ENCODE results near the gene CMA1. TPM values are rescaled to one million over a fixed set of nuclear protein-coding genes. Genes with fewer than 3 reads are reported as not detected.

CMA1 gene
- total and polyA plus RNA-seq, 2 of the 8 experiments (the other 6 are each of a cell fraction or from before 2014, with no cell fraction given) = not detected

- no peak overlapping the region for H3K27ac ChIP-seq (ENCODE audit: low read depth, low read length)
- H2BK20ac ChIP-seq (ENCODE audit: low read length) = no peak overlapping the region
- FAIRE-seq = no peak
- no peaks in the 10 kb centered on the region for H3K36me3 ChIP-seq (ENCODE audit: control insufficient read depth in 2 of 4, insufficient read depth in 4 of 4, low read length in 3 of 4)
- no peak overlapping the region for H3K4me3 ChIP-seq (ENCODE audit: extremely low read depth in 1 of 4, insufficient read depth in 2 of 4, low read depth in 3 of 4, low read length in 4 of 4)
- peaks cover 6% of the 10 kb centered on the region in 2 experiments; a peak in 2 of 4 replicates for H3K9me3 ChIP-seq (ENCODE audit: insufficient read depth in 2 of 2, low read depth in 1 of 2, low read length in 1 of 2)
- H3K27me3 ChIP-seq (replicated peaks in 1 of 4; ENCODE audit: control insufficient read depth in 3 of 4, extremely low read depth in 1 of 4, insufficient read depth in 3 of 4, low read length in 3 of 4) = no peaks in the 10 kb centered on the region
- no peaks in the 10 kb centered on the region for H3K79me2 ChIP-seq (ENCODE audit: control insufficient read depth in 1 of 2, insufficient read depth in 2 of 2, low read length in 2 of 2)
- no peaks in the 10 kb centered on the region for H3K4me1 ChIP-seq (replicated peaks in 1 of 4; ENCODE audit: control insufficient read depth in 3 of 4, insufficient read depth in 4 of 4, low read length in 3 of 4)
- TF ChIP-seq CEBPB (IDR thresholded peaks at IDR 0.05; ENCODE audit: low read depth, low read length) = no peak
- no peak for TF ChIP-seq KDM1A (IDR thresholded peaks at IDR 0.05; ENCODE audit: borderline replicate concordance, low read length)
- TF ChIP-seq POLR2A (IDR thresholded peaks at IDR 0.05; ENCODE audit: control extremely low read depth in 1 of 2, low read depth in 2 of 2, low read length in 2 of 2) = no peak
- no peak for TF ChIP-seq TEAD4 (IDR thresholded peaks at IDR 0.05; ENCODE audit: low read depth, low read length)
- no peak for TF ChIP-seq SP1 (IDR thresholded peaks at IDR 0.05; ENCODE audit: low read depth, low read length)
- no peak for TF ChIP-seq JUN (IDR thresholded peaks at IDR 0.05; ENCODE audit: low read depth, low read length)
- no peak for TF ChIP-seq ATF2 (IDR thresholded peaks at IDR 0.05; ENCODE audit: low read length)
- TF ChIP-seq NRF1 (IDR thresholded peaks at IDR 0.05; ENCODE audit: low read depth, low read length) = no peak
- no peak overlapping the region for H2BK120ac ChIP-seq (replicated peaks; ENCODE audit: low read depth, low read length)
- H3K14ac ChIP-seq (ENCODE audit: insufficient read length) = no peak overlapping the region
- H3K23me2 ChIP-seq (ENCODE audit: low read depth, low read length) = no peaks in the 10 kb centered on the region
- no peak overlapping the region for H4K5ac ChIP-seq (ENCODE audit: insufficient read length, low read depth, low read length)
- no peak for DNase-seq (ENCODE audit: low read depth in 1 of 2, low spot score in 2 of 2)
- 87% methylated on average over 3 of the region's 3 CpGs; no CpG with 5 or more reads in 1 of the 2 experiments for WGBS, 2 experiments (ENCODE audit: extremely low coverage in 1 of 2, insufficient coverage in 1 of 2, insufficient read length in 1 of 2, insufficient replicate concordance in 2 of 2, low coverage in 1 of 2, low lambda C conversion rate in 2 of 2, missing lambda C conversion rate in 1 of 2)
- H3K79me1 ChIP-seq (ENCODE audit: low read depth, low read length) = no peaks in the 10 kb centered on the region
- H4K8ac ChIP-seq (ENCODE audit: extremely low read depth, insufficient read depth, low read length) = no peak overlapping the region
- H3K56ac ChIP-seq (replicated peaks; ENCODE audit: insufficient read length, low read depth, low read length) = no peak overlapping the region
- H2BK15ac ChIP-seq (ENCODE audit: low read length) = no peak overlapping the region
- no peak overlapping the region for H3K4me2 ChIP-seq (ENCODE audit: insufficient read depth in 1 of 2, low read depth in 2 of 2, low read length in 2 of 2)
- H3K9ac ChIP-seq (replicated peaks in 1 of 4; ENCODE audit: extremely low read depth in 1 of 4, low read depth in 3 of 4, low read length in 3 of 4) = no peak overlapping the region
- no peak overlapping the region for H3K18ac ChIP-seq (ENCODE audit: extremely low read depth, low read length)
- no peak overlapping the region for H2BK5ac ChIP-seq (ENCODE audit: low read depth, low read length)
- no peak overlapping the region for H4K91ac ChIP-seq (replicated peaks; ENCODE audit: insufficient read length, low read length)
- POLR2A ChIA-PET (ENCODE audit: partially characterized antibody) = no interaction called here
- no peak overlapping the region for H2BK12ac ChIP-seq (ENCODE audit: low read depth, low read length)
- H3K23ac ChIP-seq (ENCODE audit: insufficient read length) = no peak overlapping the region
- H2AFZ ChIP-seq (ENCODE audit: low read length) = no peak overlapping the region
- CTCF ChIA-PET (ENCODE audit: partially characterized antibody) = no interaction called here
- no peak overlapping the region for H2AK5ac ChIP-seq (ENCODE audit: low read depth, low read length)
- H4K20me1 ChIP-seq (replicated peaks in 1 of 2; ENCODE audit: control insufficient read depth in 1 of 2, insufficient read depth in 2 of 2, low read length in 2 of 2) = no peaks in the 10 kb centered on the region
- H3K4ac ChIP-seq (replicated peaks; ENCODE audit: insufficient read length, low read depth, low read length) = no peak overlapping the region
Measured at GRCh38 chr14:24534286-24534685, 26.2 kb upstream of the CMA1 start.

All from H1 (cell line).